SU-DHL-6 (cell line): Measurements from ENCODE around the gene KRTAP5-6.
"Not testable (repeated sequence)": the region's sequence is repeated elsewhere in the genome, so short reads cannot be mapped to it uniquely, and the experiment has no call there.

ENCODE experiments used
- EZH2phosphoT487 ChIP-seq: fragments of 200-600 bp; sonication (generic), shearing (Covaris generic); conservative IDR thresholded peaks from 2 replicates; pipeline ENCODE4 v1.6.1; 2018; ENCODE audit warnings: mild to moderate bottlenecking, antibody characterized with exemption, low read length, moderate library complexity, mixed read lengths
- TF ChIP-seq, protein P1 (sequence below): fragments of 200-600 bp; sonication (generic); IDR thresholded peaks from one replicate; pipeline ENCODE4 v1.5.1; 2017; ENCODE audit warnings: antibody characterized with exemption, mild to moderate bottlenecking, low read length, moderate library complexity; ENCODE audit not compliant: insufficient read depth, poor library complexity, severe bottlenecking

DNA sequence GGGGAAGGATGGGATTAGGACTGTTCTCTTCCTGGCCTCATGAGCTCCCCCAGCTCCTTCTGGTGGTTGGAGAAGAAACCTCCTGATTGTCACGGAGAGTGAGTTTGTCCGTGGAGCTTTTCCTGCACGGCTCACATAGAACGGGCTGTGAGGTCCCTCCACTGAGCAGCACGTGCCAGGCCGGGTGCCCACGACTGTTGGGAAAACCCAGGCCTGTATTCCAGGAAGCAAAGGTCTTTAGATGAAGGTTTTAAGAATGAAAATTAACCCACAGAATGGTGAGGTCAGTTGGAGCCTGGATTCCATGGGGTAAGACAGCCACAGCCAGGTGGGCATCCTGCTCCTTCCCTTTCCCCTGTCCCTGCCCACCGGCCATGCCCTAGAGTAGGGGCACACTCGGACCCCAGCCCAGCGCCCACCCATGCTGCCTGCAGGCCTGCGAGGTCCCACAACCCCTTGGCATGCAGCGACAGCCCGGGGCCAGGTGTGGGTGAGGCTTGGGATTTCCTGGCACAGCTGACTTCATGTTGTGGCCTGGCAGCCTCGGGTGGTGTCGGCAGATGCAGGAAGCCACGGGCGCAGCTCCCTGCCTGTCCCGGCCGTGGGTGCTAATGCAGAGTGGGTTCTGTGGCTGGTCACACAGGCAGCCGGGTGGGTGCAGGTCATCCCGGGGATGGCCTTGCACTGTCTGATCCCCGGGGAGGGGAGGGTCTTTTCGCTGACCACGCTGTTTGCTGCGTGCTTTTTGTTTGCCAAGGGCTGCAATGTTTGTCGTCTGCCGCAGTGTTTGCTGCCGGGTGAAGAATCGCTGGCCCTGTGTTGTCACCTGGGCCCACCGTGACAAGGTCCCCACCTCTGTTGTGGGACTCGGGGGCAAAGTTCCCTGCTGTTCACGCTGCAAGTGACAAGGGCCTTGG lies 7.5 kb upstream of the KRTAP5-6 start:
- TF ChIP-seq, protein P1, sequence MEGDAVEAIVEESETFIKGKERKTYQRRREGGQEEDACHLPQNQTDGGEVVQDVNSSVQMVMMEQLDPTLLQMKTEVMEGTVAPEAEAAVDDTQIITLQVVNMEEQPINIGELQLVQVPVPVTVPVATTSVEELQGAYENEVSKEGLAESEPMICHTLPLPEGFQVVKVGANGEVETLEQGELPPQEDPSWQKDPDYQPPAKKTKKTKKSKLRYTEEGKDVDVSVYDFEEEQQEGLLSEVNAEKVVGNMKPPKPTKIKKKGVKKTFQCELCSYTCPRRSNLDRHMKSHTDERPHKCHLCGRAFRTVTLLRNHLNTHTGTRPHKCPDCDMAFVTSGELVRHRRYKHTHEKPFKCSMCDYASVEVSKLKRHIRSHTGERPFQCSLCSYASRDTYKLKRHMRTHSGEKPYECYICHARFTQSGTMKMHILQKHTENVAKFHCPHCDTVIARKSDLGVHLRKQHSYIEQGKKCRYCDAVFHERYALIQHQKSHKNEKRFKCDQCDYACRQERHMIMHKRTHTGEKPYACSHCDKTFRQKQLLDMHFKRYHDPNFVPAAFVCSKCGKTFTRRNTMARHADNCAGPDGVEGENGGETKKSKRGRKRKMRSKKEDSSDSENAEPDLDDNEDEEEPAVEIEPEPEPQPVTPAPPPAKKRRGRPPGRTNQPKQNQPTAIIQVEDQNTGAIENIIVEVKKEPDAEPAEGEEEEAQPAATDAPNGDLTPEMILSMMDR, result not testable (repeated sequence)
- TF ChIP-seq EZH2phosphoT487, result not testable (repeated sequence)
